ENCODE results near the gene DDX10.

The DDX10 gene

GRCh38 chr11:108877178-108877577 is 212.3 kb downstream of the DDX10 start:
- DNase-seq, result no peak

- no peak for DNase-seq
These were observed 215.6 kb downstream of the DDX10 start for GRCh38 chr11:108880510-108880909.

- no peak for DNase-seq
These were observed 216.3 kb downstream of the DDX10 start for GRCh38 chr11:108881131-108881530.

GRCh38 chr11:108882211-108882831 is 217.5 kb downstream of the DDX10 start:
- DNase-seq, result no peak

- no peak for DNase-seq
These were observed 221.3 kb downstream of the DDX10 start for GRCh38 chr11:108886005-108886659.

GRCh38 chr11:108886660-108887009 is 221.8 kb downstream of the DDX10 start:
- no peak for DNase-seq

GRCh38 chr11:108887436-108888238 is 222.8 kb downstream of the DDX10 start:
- DNase-seq, result no peak

GRCh38 chr11:108890482-108891105 is 225.7 kb downstream of the DDX10 start:
- no peak for DNase-seq

GRCh38 chr11:108891143-108891542 is 226.3 kb downstream of the DDX10 start:
- no peak for DNase-seq

GRCh38 chr11:108891909-108892511 is 227.1 kb downstream of the DDX10 start:
- DNase-seq, result no peak

GRCh38 chr11:108895579-108896480 is 231.0 kb downstream of the DDX10 start:
- no peak for DNase-seq

- DNase-seq, result no peak
These were observed 232.2 kb downstream of the DDX10 start for GRCh38 chr11:108897071-108897481.

GRCh38 chr11:108897916-108898315 is 233.0 kb downstream of the DDX10 start:
- no peak for DNase-seq

- no peak for DNase-seq
These were observed 236.5 kb downstream of the DDX10 start for GRCh38 chr11:108901359-108901758.

GRCh38 chr11:108902027-108902469 is 237.2 kb downstream of the DDX10 start:
- DNase-seq, result no peak

GRCh38 chr11:108904480-108904879 is 239.6 kb downstream of the DDX10 start:
- DNase-seq, result no peak

GRCh38 chr11:108906329-108906728 is 241.5 kb downstream of the DDX10 start:
- DNase-seq, result no peak

GRCh38 chr11:108906826-108907225 is 242.0 kb downstream of the DDX10 start:
- no peak for DNase-seq

- DNase-seq, result no peak
These were observed 244.2 kb downstream of the DDX10 start for GRCh38 chr11:108909041-108909440.

GRCh38 chr11:108909921-108910320 is 245.1 kb downstream of the DDX10 start:
- DNase-seq, result no peak

- DNase-seq, result no peak
These were observed 247.7 kb downstream of the DDX10 start for GRCh38 chr11:108912581-108912980.

GRCh38 chr11:108913204-108913603 is 248.3 kb downstream of the DDX10 start:
- no peak for DNase-seq

All from hippocampal formation (tissue), 2 donors.